GM18873 (cell line): ENCODE measurements around the gene RPL10.
"Not testable (repeated sequence)": the region's sequence is repeated elsewhere in the genome, so short reads cannot be mapped to it uniquely, and the experiment has no call there.

Experiments
- ATAC-seq: cut with Tn5 transposase; IDR thresholded peaks from one replicate; pipeline ENCODE4 v1.9.1; 2021; ENCODE audit warnings: mild to moderate bottlenecking, moderate library complexity, moderate number of reproducible peaks; ENCODE audit not compliant: unreplicated experiment, low FRiP score

The RPL10 gene

GRCh38 chrX:154399527-154400368 lies 1.6 kb downstream of the RPL10 start:
- no peak for ATAC-seq

- ATAC-seq: not testable (repeated sequence)
Observed at GRCh38 chrX:154400369-154400817, 2.2 kb downstream of the RPL10 start.

GRCh38 chrX:154401045-154401799 lies 3.0 kb downstream of the RPL10 start:
- ATAC-seq: no peak

- no peak for ATAC-seq
Observed at GRCh38 chrX:154401918-154402621, 3.9 kb downstream of the RPL10 start.

GRCh38 chrX:154402622-154403127 lies 4.5 kb downstream of the RPL10 start:
- ATAC-seq: no peak

GRCh38 chrX:154403192-154403591 lies 5.0 kb downstream of the RPL10 start:
- no peak for ATAC-seq

GRCh38 chrX:154403858-154404257 lies 5.7 kb downstream of the RPL10 start:
- ATAC-seq: no peak

- ATAC-seq: no peak
Observed at GRCh38 chrX:154404625-154405192, 6.5 kb downstream of the RPL10 start.

- no peak for ATAC-seq
Observed at GRCh38 chrX:154408659-154409221, 10.6 kb downstream of the RPL10 start.

- ATAC-seq: no peak
Observed at GRCh38 chrX:154409222-154409871, 11.2 kb downstream of the RPL10 start, which contains the start of gene DNASE1L1. DNASE1L1 (minus strand) TSS chrX:154409254; CDS start chrX:154405568, 3,686 bp downstream.

GRCh38 chrX:154411981-154412340 lies 13.8 kb downstream of the RPL10 start:
- ATAC-seq: no peak

GRCh38 chrX:154412468-154412867 lies 14.3 kb downstream of the RPL10 start:
- ATAC-seq: no peak

- ATAC-seq: no peak
Observed at GRCh38 chrX:154413142-154413541, 15.0 kb downstream of the RPL10 start.

GRCh38 chrX:154417157-154417556 lies 19.0 kb downstream of the RPL10 start:
- ATAC-seq: no peak

GRCh38 chrX:154419189-154419588 lies 21.0 kb downstream of the RPL10 start:
- no peak for ATAC-seq

- no peak for ATAC-seq
Observed at GRCh38 chrX:154419688-154420401, 21.7 kb downstream of the RPL10 start.

- ATAC-seq: no peak
Observed at GRCh38 chrX:154420402-154420756, 22.2 kb downstream of the RPL10 start.

GRCh38 chrX:154426916-154427770 lies 29.0 kb downstream of the RPL10 start:
- no peak for ATAC-seq
